ENCODE measurements around the gene CMIP. TPM values are rescaled to one million over a fixed set of nuclear protein-coding genes. Genes with fewer than 3 reads are reported as not detected.

Gene CMIP
- total RNA-seq, 1 donor from 2014 or later = 163 TPM

- H3K4me3 Mint-ChIP-seq (ENCODE audit: unreplicated experiment) = no peak overlapping the region
- no peaks in the 10 kb centered on the region for H3K36me3 Mint-ChIP-seq (ENCODE audit: unreplicated experiment)
- peaks cover 37% of the 10 kb centered on the region for H3K4me1 Mint-ChIP-seq (ENCODE audit: low read depth, unreplicated experiment)
- peaks cover 14% of the 10 kb centered on the region for H3K9me3 Mint-ChIP-seq (ENCODE audit: unreplicated experiment)
- TF ChIP-seq, protein P1, sequence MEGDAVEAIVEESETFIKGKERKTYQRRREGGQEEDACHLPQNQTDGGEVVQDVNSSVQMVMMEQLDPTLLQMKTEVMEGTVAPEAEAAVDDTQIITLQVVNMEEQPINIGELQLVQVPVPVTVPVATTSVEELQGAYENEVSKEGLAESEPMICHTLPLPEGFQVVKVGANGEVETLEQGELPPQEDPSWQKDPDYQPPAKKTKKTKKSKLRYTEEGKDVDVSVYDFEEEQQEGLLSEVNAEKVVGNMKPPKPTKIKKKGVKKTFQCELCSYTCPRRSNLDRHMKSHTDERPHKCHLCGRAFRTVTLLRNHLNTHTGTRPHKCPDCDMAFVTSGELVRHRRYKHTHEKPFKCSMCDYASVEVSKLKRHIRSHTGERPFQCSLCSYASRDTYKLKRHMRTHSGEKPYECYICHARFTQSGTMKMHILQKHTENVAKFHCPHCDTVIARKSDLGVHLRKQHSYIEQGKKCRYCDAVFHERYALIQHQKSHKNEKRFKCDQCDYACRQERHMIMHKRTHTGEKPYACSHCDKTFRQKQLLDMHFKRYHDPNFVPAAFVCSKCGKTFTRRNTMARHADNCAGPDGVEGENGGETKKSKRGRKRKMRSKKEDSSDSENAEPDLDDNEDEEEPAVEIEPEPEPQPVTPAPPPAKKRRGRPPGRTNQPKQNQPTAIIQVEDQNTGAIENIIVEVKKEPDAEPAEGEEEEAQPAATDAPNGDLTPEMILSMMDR (IDR thresholded peaks at IDR 0.05; ENCODE audit: partially characterized antibody, unreplicated experiment) = no peak
- peaks cover 6% of the 10 kb centered on the region for H3K27me3 Mint-ChIP-seq (ENCODE audit: unreplicated experiment)
- DNase-seq = no peak
- no peak overlapping the region for H3K27ac Mint-ChIP-seq (ENCODE audit: unreplicated experiment)
These were observed 52.1 kb downstream of the CMIP start for GRCh38 chr16:81496742-81497141.

GRCh38 chr16:81497690-81498089 is 53.1 kb downstream of the CMIP start:
- no peak overlapping the region for H3K4me3 Mint-ChIP-seq (ENCODE audit: unreplicated experiment)
- H3K36me3 Mint-ChIP-seq (ENCODE audit: unreplicated experiment) = no peaks in the 10 kb centered on the region
- TF ChIP-seq, protein P1 (IDR thresholded peaks at IDR 0.05; ENCODE audit: partially characterized antibody, unreplicated experiment) = no peak
- no peak for DNase-seq
- peaks cover 12% of the 10 kb centered on the region for H3K9me3 Mint-ChIP-seq (ENCODE audit: unreplicated experiment)
- H3K27ac Mint-ChIP-seq (ENCODE audit: unreplicated experiment) = no peak overlapping the region
- H3K4me1 Mint-ChIP-seq (ENCODE audit: low read depth, unreplicated experiment) = peaks cover 37% of the 10 kb centered on the region
- H3K27me3 Mint-ChIP-seq (ENCODE audit: unreplicated experiment) = peaks cover 8% of the 10 kb centered on the region

GRCh38 chr16:81498351-81498750 is 53.7 kb downstream of the CMIP start:
- peaks cover 38% of the 10 kb centered on the region for H3K4me1 Mint-ChIP-seq (ENCODE audit: low read depth, unreplicated experiment)
- no peak for DNase-seq
- peaks cover 10% of the 10 kb centered on the region for H3K9me3 Mint-ChIP-seq (ENCODE audit: unreplicated experiment)
- no peak overlapping the region for H3K27ac Mint-ChIP-seq (ENCODE audit: unreplicated experiment)
- TF ChIP-seq, protein P1 (IDR thresholded peaks at IDR 0.05; ENCODE audit: partially characterized antibody, unreplicated experiment) = no peak
- H3K4me3 Mint-ChIP-seq (ENCODE audit: unreplicated experiment) = no peak overlapping the region
- H3K36me3 Mint-ChIP-seq (ENCODE audit: unreplicated experiment) = no peaks in the 10 kb centered on the region
- peaks cover 5% of the 10 kb centered on the region for H3K27me3 Mint-ChIP-seq (ENCODE audit: unreplicated experiment)

- Mint-ChIP-seq H3K4me1 (ENCODE audit: low read depth, unreplicated experiment) (peaks cover 31% of the 10 kb centered on the region), H3K36me3 (ENCODE audit: unreplicated experiment) (no peaks in the 10 kb centered on the region), H3K4me3 (ENCODE audit: unreplicated experiment) (no peak overlapping the region), H3K27me3 (ENCODE audit: unreplicated experiment) (peaks cover 3% of the 10 kb centered on the region), H3K27ac (ENCODE audit: unreplicated experiment) (no peak overlapping the region), H3K9me3 (ENCODE audit: unreplicated experiment) (peaks cover 9% of the 10 kb centered on the region)
- TF ChIP-seq, protein P1 (IDR thresholded peaks at IDR 0.05; ENCODE audit: partially characterized antibody, unreplicated experiment) = no peak
- DNase-seq = no peak
These were observed 55.2 kb downstream of the CMIP start for GRCh38 chr16:81499576-81500380.

GRCh38 chr16:81500833-81501521 is 56.4 kb downstream of the CMIP start:
- no peak for DNase-seq
- TF ChIP-seq, protein P1 (IDR thresholded peaks at IDR 0.05; ENCODE audit: partially characterized antibody, unreplicated experiment) = no peak
- H3K27ac Mint-ChIP-seq (ENCODE audit: unreplicated experiment) = no peak overlapping the region
- H3K4me3 Mint-ChIP-seq (ENCODE audit: unreplicated experiment) = no peak overlapping the region
- H3K27me3 Mint-ChIP-seq (ENCODE audit: unreplicated experiment) = peaks cover 4% of the 10 kb centered on the region
- peaks cover 11% of the 10 kb centered on the region for H3K9me3 Mint-ChIP-seq (ENCODE audit: unreplicated experiment)
- no peaks in the 10 kb centered on the region for H3K36me3 Mint-ChIP-seq (ENCODE audit: unreplicated experiment)
- H3K4me1 Mint-ChIP-seq (ENCODE audit: low read depth, unreplicated experiment) = peaks cover 37% of the 10 kb centered on the region

All from glutamatergic neuron (in vitro differentiated cells).